ENCODE results near the gene LAMC3.

LAMC3 gene

GRCh38 chr9:130973686-130974281 lies 35.2 kb upstream of the LAMC3 start:
- no peak overlapping the region for H3K27ac ChIP-seq
- no peak for TF ChIP-seq CTCF (IDR thresholded peaks at IDR 0.05)

GRCh38 chr9:130974697-130975096 lies 34.3 kb upstream of the LAMC3 start:
- no peak overlapping the region for H3K27ac ChIP-seq
- TF ChIP-seq ZFX (IDR thresholded peaks at IDR 0.05; ENCODE audit: borderline replicate concordance) (no peak), CTCF (IDR thresholded peaks at IDR 0.05) (no peak)

- no peak overlapping the region for H3K27ac ChIP-seq
- TF ChIP-seq ZFX (IDR thresholded peaks at IDR 0.05; ENCODE audit: borderline replicate concordance) (no peak), CTCF (IDR thresholded peaks at IDR 0.05) (no peak)
These were observed 33.8 kb upstream of the LAMC3 start for GRCh38 chr9:130975156-130975555.

GRCh38 chr9:130975932-130976841 lies 32.8 kb upstream of the LAMC3 start:
- TF ChIP-seq CTCF (IDR thresholded peaks at IDR 0.05), result no peak
- no peak for TF ChIP-seq ZFX (IDR thresholded peaks at IDR 0.05; ENCODE audit: borderline replicate concordance)

GRCh38 chr9:130977811-130978221 lies 31.2 kb upstream of the LAMC3 start:
- no peak for TF ChIP-seq ZFX (IDR thresholded peaks at IDR 0.05; ENCODE audit: borderline replicate concordance)
- no peak for TF ChIP-seq CTCF (IDR thresholded peaks at IDR 0.05)
- H3K27ac ChIP-seq, result no peak overlapping the region

More at GRCh38 chr9:130975932-130976841, 32.8 kb upstream of the LAMC3 start:
- no peak overlapping the region for H3K27ac ChIP-seq

- TF ChIP-seq ZFX (IDR thresholded peaks at IDR 0.05; ENCODE audit: borderline replicate concordance), result no peak
- no peak for TF ChIP-seq CTCF (IDR thresholded peaks at IDR 0.05)
These were observed 29.2 kb upstream of the LAMC3 start for GRCh38 chr9:130979591-130980385.

More at GRCh38 chr9:130979591-130980385, 29.2 kb upstream of the LAMC3 start:
- no peak overlapping the region for H3K27ac ChIP-seq
